UCSD-AML1 (cell line): ENCODE data around the gene TKTL1.

Source experiments
- DNase-seq: peaks from one replicate; lab custom pipeline; 2025; ENCODE audit not compliant: unreplicated experiment; lab: John Stamatoyannopoulos, UW

Gene TKTL1

DNA sequence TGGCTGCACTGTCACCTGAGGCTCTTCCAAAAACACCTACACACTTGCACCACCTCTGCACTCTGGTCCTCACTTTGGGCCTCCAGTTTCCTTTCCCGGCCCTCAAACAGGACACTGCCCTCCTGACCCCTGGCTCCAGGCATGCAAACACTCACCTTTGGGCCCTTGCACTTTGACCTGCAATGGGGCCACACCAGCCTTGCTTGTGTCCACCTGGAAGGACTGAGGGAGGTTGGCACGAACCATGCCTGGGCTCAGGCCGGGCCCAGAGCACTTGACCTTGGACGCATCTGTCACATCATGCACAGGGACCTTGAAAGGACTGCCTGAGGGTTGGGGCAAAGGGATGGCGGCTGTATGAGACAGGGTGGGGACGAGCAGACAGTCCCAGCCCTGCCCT is 63.2 kb downstream of the TKTL1 start:
- no peak for DNase-seq

DNA sequence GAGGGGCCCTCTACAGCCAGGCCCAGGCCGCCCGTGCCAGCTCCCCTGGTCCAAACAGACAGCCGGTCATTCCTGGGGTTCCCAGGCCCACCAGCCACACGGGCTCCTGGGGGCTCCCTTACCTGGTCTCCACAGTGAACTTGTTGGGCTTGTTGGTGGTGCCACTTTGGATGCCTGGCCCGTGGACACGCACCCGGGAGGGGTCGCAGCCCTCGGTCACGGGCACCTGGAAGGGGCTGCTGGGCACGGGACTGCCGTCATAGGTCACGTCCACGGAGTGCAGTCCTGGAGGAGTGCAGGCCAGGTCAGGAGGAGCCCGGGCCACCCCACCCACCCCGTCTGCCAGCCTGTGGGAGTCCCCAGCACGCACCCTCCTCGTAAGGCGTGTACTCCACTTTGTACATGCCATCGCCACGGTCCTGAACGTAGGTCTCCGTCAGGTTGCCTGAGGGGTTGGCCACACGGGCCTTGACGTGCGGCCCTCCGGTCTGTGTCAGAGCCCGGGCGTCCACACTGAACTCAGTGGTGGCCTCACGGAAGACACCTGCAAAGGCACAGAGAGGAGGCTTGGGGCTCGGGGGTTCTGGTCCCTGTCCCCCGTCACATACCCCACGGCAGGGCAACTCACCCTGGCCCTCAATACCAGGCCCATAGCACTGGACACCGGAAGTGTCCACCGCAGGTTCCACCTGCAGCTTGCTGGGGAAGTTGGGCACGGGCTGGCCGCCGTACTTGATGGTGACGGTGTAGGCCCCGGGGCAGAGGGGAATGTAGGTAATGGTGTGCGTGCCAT is 64.0 kb downstream of the TKTL1 start:
- no peak for DNase-seq

DNA sequence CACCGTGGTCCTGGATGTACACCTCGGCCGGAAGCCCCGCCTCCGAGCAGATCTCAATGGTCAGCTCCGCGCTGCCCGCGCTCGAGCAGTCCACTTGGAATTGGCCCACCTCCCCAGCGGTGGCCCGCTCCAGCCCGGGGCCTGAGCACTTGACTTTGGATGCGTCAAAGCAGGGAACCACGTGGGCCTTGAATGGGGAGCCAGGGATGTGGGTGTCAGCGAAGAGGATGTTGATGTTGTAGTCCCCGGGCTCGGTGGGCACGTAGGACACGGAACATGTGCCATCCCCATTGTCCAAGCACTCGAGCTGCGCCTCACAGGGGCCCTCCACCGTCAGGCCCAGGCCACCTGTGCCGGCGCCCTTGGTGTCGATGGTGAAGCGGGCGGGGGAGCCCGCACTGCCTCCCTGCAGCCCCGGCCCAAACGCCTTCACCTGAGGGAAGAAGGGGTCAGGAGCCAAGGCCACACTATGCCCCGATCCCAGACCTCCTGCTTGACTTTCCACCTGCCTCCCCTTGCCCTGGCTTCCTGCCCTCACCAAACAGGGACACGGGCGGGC is 64.6 kb downstream of the TKTL1 start:
- DNase-seq, result no peak

DNA sequence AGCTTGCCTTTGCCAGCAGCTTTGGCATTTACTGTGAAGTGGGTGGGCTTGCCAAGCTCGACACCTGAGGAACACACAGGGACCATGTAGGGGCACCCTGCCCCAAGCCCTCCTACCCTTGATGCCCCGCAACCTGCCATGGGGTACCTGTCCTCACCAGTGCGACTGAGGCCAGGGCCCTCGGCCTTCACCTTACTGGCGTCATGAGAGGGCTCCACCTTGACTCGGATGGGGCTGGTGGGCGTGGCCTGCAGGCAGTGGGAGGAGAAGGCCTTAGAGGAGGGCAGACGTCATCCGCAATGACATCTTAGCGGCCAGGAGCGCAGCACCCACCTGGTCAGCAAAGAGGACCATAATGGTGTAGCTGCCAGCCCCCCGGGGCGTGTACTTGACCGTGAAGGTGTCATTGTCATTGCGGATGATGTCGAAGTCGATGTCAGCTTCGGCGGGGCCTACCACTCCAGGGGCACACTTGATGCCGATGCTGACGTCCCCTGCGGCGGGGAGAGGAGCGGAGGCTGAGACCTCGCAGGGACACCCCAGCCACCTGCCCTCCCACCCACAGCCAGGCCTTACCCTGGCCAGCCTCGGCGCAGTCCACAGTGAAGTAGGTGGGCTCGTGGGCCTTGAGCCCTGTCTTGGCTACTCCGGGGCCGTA is 66.6 kb downstream of the TKTL1 start:
- no peak for DNase-seq

DNA sequence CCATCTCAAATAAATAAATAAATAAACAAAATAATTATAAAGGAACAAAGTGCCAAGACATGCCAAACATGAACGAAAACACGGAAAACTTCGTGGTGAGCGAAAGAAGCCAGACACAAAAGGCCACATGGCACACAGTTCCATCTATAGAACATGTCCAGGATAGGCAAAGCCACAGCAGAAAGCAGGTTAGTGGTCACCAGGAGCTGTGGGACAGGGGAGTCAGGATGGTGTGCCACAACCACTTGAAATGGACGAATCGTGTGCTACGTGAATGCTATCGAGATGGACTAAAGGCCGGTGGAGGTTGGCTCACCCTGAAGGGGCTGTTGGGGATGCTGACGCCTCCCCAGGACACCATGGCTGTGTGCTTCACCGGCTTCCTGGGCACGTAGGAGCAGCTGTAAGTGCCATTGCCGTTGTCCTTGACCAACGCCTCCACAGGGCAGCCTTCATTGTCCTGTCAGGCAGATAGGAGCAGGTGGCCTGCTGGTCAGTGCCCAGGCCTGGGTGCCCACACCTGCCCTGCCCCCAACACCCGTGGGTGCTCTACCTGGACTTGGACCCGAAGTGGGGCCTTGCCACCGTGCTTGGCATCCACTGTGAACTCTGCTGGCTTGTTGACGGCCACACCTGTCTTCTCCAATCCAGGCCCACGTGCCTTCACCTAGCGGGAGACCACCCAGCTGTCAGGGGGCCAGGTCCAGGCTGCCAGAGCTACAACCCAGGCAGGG is 68.3 kb downstream of the TKTL1 start:
- no peak for DNase-seq

DNA sequence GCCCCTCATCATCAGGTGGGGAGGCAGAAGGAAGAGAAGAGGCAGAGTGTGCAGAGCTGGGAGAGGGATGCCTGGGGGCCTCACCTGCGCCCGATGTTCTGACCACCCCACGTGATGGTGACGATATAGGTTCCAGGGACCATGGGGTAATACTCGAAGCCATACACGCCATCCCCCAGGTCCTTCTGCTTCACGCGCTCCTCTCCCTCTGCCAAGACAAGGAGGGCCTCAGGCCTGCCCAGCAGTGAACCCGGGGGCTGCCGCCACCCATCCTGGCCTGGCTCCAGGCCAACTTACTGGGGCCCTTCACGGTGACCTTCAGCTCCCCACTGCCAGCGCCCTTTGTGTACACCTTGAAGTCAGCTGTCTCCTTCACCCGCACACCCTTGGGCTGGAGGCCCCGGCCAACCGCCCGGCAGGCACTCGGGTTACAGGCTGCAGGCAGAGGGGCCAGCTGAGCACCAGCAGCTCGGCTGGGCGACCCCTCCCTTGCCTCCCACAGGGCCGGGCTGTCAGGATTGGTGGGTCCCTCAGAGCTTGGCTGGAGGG is 69.5 kb downstream of the TKTL1 start:
- no peak for DNase-seq

DNA sequence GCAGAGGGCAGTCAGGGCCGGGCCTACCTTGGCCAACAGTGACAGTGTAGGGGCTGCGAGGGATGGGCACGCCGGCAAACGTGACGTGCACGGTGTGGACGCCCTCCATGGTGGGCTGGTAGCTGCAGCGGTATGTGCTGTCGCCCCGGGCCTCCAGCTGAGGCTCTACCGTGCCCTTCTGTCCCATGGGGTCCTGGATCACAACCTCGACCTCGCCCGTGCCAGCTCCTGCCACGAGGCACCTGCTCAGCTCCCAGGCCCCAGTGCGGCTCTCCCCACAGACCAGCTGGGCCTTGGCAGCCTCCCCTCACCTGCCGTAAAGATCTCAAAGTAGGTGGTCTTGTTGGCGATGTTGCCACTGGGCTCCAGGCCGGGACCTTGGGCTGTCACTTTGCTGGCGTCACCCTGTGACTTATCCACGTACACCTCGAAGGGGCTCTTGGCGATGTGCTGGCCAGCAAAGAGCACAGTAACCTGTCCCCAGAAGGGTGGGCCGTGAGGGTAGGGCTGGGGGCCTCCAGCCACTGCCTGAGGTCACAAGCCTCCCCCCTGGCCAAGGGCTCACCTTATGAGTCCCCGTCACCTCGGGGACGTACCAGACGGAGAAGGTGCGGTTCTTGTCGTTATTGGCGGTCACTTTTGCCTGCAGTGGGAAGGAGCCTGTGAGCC is 70.5 kb downstream of the TKTL1 start:
- no peak for DNase-seq

DNA sequence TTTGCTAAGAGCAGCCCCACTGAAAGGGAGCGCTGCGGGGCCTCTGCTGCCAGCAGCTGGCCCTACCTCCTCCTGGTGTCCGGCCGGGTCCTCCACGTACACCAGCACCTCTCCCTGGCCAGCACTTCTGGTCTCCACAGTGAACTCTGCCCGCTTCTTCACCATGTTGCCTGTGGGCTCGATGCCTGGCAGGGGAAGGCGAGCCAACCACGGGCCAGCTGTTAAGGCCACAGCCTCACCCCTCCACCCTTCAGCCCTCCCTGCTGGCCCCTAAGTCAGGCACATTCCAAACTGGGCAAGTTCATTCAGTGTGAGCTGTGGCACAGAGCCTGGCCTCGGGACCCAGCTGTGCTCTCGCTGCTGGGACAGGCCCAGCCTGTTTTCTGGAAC is 71.1 kb downstream of the TKTL1 start:
- no peak for DNase-seq

DNA sequence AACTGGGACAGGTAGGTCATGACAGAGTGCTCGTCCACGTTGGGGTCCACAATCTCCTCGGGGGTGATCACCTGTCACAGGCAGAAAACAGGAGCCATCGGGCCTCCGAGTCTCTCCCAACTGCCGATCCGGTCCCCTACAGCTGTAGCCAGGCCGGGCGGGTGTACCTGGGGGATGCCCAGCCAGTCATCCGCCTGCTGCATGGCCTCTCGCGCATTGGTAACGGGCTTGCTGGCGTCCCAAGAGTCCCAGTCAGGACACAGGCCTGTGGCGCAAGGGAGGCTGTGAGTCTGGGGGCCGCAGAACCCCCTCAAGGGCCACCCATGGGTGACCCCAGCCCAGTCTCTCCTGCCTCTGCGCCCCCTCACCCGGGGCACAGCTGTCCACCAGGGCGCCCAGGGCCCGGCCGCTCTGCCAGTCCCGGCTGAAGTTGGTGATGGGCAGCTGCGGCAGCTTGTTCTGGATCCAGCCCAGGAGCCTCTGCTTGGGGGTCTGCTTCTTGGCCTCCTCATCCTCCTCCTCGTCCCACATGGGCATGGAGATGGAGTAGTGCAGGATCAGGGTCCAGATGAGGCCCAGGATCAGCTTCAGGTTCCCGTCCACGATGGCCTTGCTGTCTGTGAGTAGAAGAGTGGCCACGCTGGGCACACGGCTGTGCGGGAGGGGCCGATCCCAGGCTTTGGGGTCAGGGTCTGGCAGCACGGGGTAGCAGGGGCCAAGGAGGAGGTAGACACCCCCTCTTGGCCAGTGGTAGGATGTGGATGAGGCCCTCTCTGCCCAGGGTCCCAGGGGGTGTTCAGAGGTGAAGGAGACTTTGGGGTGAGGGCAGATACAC is 72.1 kb downstream of the TKTL1 start:
- no peak for DNase-seq

DNA sequence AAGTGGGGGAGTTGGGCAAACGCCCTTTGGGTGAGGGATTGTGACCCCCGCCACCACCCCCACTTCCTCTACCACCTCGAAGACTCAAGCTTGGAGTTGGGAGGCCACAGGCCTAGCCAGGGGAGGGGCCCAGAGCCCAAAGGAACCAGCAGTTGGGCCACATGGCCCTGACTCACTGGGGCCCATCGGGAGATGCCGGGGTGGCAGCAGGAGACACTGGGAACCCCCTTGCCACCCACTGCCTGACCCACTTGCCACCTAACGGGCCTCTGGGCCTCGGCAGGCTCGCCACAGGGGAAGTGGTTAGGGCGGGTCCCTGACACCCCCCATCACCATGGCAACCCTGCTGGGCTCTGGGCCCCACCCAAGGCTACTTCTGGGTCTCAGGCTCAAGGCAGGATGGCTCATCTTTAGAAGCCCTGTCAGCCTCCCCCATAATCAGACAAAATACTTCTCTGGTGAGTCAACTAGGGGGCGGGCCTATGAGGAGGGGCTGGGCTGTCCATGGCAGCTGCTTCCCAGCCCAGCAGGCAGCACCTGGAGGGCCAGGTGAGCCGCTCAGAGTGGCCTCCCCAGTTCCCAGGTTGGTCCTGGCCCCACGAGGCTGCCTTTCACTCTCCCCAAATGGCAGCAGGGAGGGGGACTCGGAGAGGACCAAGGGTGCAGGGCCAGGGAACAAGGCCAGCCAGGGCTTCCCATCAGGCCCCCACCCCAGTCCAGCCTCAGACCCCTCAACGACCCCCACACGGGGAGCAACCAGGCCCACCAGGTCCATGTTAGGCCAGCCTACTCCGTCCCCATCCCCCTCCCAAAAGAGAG is 73.2 kb downstream of the TKTL1 start:
- DNase-seq, result peak; percentile 81

DNA sequence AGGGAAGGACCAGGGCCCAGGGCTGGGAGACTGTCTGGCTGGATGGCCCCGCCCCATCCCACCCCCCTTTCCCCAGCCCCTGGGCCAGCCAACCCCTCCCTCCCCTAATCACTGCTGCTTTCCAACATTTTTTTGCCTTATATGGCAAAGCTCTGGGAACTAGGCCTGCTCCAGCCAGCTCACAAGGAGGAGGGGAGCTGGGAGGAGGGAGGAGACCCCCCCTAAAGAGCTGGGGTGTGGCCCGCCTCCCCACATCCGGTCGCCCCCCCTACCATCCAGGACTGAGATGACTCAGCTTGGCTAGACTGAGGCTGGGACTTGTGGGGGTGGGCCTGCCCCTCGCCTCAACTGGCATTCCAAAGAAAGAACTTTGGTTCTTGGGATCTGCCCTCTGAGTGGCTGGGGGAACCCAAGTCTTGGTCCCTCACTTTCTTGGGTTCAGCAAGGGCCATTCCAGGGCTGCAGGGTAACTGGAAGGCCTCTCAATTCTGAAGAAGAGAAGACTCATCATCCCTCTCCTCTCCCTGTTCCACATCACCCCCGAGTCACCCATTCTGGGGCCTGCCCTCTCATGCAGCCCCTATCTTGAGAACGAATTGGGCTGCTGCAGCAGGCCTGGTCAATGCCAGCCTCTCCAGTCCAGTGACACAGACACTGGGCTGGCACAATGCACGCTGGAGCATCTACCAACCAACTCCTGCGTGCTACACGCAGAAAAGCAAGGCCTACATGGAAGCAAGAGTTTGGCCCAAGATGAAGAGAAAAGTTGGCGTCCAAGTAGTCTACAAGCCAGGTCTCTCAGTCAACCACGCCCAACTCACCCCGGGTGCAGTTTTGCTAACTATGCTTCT is 74.1 kb downstream of the TKTL1 start:
- peak; percentile 74 for DNase-seq

DNA sequence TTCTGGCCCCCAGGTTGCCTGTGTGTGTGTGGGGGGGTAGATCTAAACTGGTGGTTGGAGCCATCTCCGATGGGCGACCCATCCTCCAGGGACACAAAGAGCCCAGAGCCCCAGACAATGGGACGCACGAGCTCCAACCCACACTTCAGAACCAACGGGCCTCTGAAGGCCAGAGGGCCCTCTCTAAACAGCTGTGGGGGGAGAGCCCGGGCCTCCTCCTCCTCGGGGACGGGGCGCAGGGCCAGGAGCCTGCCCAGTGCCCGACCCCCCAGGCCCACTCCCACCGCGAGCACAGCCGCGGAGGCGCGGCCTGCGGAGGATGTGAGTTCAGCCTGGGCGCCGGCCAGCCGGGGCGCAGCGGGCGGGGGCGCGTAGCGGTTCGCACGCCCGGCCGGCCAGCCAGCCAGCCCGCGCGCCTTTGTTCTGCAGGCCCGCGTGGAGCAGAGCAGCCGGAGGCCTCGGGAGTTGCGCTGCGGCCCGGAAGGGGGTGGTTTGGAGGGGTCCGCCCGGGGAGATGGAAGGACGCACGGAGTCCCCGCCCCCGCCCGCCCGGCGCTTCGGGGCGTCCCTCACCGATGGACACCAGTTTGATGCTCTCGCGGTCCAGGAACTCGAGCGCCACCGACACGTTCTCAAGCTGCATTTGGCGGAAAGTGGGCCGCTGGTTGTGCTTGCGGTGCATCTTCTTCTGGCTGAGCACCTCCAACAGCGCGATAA is 74.9 kb downstream of the TKTL1 start:
- no peak for DNase-seq

DNA sequence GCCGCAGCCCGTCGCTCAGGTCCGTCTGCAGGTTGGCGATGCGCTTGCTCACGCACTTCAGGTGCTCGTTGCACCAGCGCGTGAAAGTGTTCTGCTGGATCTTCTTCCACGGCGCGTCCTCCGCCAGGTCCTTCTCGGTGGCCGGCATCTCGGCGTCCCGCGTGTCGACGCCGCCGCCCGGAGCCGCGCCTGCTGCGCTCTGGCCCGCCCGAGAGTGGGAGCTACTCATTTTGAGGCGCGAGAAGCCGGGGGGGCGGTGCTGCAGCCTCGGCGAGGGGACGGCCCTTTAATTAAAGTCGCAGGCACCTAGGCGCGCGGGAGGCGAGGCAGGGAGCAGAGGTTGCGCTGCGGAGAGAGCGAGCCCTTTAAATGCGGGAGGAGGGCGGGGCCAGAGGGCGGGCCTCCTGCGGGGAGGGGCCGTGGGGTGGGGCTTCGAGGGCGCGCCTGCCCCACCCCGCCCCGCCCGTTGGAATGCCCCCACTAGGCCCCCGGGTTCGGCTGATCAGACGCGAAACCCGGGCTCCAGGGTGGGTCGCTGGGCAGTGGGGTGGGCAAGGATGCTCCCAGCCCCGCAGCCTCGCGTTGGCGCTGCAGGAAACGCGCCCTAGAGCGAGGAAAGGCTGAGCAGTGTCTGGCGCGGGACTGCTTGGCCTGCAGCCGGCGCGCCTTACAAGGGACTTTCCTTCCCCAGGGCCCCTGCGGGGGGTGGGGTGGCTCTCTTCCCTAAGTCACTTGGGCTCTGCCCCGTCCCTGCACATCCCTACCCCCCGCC is 75.6 kb downstream of the TKTL1 start:
- peak; percentile 89 for DNase-seq

DNA sequence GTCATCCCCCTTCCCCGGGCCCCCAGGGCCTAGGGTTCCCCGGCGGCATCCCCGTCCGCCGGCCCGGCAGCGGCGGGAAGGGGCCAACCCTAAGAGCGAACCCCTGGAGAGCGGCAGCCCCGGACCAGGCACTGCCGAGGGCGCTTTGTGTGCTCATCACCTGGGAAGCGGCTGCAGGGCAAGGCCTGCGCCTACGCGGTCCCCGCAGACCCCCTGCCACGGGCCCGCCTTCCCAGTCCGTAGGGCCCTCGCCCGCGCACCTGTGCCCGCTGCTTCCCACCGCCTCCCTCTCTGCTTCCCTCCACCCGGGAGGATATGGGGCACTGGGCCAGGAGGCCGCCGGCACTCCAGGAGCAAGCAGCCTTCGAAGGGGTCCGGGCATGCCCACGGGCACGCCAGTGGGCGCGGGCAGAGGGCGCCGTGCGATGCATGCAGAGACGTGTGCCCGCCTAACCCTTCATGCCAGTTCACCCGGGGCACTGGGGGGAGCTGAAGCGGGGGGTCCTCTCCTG is 76.2 kb downstream of the TKTL1 start:
- no peak for DNase-seq

DNA sequence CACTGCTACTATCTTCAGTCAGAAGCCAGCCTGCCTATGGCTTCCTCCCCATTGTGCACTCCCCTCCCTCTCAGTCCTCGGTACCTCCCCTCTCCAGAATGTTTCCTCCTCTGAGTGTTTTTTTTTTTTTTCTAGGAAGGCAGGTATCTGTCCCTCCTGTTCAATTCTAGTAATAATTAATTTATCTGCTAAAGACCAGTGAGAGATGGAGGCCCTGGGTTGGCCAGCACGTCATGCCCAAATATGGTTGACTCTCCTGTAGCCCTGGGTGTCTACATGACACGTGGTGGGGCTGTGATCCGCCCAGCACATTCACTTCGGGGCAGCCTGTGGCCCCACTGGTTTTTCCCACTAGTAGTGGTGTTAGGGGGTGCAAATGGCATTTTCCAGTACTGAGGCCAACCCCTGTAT is 77.0 kb downstream of the TKTL1 start:
- DNase-seq, result no peak
